Endodermal cell (in vitro differentiated cells): ENCODE data around the gene TRIM23. TPM values are rescaled to one million over a fixed set of nuclear protein-coding genes. Genes with fewer than 3 reads are reported as not detected.

ENCODE experiments used
- DNase-seq: peaks from one replicate; pipeline ENCODE4 v3.0.0-alpha.2; 2017
- H3K27ac ChIP-seq: 2 replicates; pipeline ENCODE4 v1.5.1; 2013; ENCODE audit warnings: mild to moderate bottlenecking, low read depth, low read length, moderate library complexity
- H3K27me3 ChIP-seq: 2 replicates; pipeline ENCODE4 v1.6.1; 2013; ENCODE audit warnings: mild to moderate bottlenecking, low read length, moderate library complexity; ENCODE audit not compliant: insufficient read depth, control insufficient read depth, poor library complexity, severe bottlenecking
- H3K36me3 ChIP-seq: 2 replicates; pipeline ENCODE4 v1.7.0; 2013; ENCODE audit warnings: mild to moderate bottlenecking, low read length, moderate library complexity; ENCODE audit not compliant: control insufficient read depth, insufficient read depth
- H3K4me1 ChIP-seq: one replicate; pipeline ENCODE4 v1.7.0; 2013; ENCODE audit warnings: low read length; ENCODE audit not compliant: control insufficient read depth, insufficient read depth
- H3K4me3 ChIP-seq: 2 replicates; pipeline ENCODE4 v1.5.1; 2013; ENCODE audit warnings: mild to moderate bottlenecking, low read length, moderate library complexity
- H3K9ac ChIP-seq: 2 replicates; pipeline ENCODE4 v1.6.1; 2013; ENCODE audit warnings: mild to moderate bottlenecking, low read length, moderate library complexity; ENCODE audit not compliant: poor library complexity, severe bottlenecking; ENCODE audit errors: extremely low read depth
- H3K9me3 ChIP-seq: 2 replicates; pipeline ENCODE4 v1.6.1; 2013; ENCODE audit warnings: mild to moderate bottlenecking, low read length, moderate library complexity; ENCODE audit not compliant: control insufficient read depth
- H3K27ac Mint-ChIP-seq: 2 replicates; pipeline ENCODE4 v1.8.0; 2020; ENCODE audit warnings: mixed read lengths
- H3K27me3 Mint-ChIP-seq: 2 replicates; pipeline ENCODE4 v1.8.0; 2021; ENCODE audit warnings: mild to moderate bottlenecking, mixed read lengths; ENCODE audit not compliant: insufficient read depth
- H3K36me3 Mint-ChIP-seq: 2 replicates; pipeline ENCODE4 v1.8.0; 2020; ENCODE audit warnings: low read depth, mixed read lengths
- H3K4me1 Mint-ChIP-seq: 2 replicates; pipeline ENCODE4 v1.8.0; 2020; ENCODE audit warnings: mixed read lengths
- H3K4me3 Mint-ChIP-seq: 2 replicates; pipeline ENCODE4 v1.8.0; 2020; ENCODE audit warnings: mild to moderate bottlenecking, moderate library complexity, mixed read lengths
- H3K9me3 Mint-ChIP-seq: 2 replicates; pipeline ENCODE4 v1.8.0; 2020; ENCODE audit warnings: mild to moderate bottlenecking, mixed read lengths
- WGBS, 2 experiments: methylation state at CpG; one replicate each; pipeline versions ENCODE4 v1.1.5 to v1.1.7; 2013; ENCODE audit warnings: missing lambda C conversion rate in 2 of 2, mixed read lengths in 1 of 2; ENCODE audit not compliant: insufficient coverage in 1 of 2, insufficient read length in 1 of 2; 5-methylcytosine and 5-hydroxymethylcytosine counted together
- total RNA-seq, 2 donors: library from RNA; stranded (reverse); fragmentation: NEBNext Ultra II Directional in 1 of 2; extraction: Animal tissue kit (Norgen Biotek cat#: 25700) in 1 of 2; gene quantifications; 2 replicates in 1 of 2; 3 replicates in 1 of 2; pipeline ENCODE4 v1.2.1, GENCODE V29; 2021
- TF ChIP-seq, protein P1 (sequence below): fragments of 200-600 bp; sonication (generic); conservative IDR thresholded peaks from 2 replicates; pipeline ENCODE4 v1.5.0; 2021; ENCODE audit warnings: antibody characterized with exemption, mild to moderate bottlenecking

Gene TRIM23
- total RNA-seq, 2 donors from 2014 or later, result 13.5 to 17.5 TPM

DNA sequence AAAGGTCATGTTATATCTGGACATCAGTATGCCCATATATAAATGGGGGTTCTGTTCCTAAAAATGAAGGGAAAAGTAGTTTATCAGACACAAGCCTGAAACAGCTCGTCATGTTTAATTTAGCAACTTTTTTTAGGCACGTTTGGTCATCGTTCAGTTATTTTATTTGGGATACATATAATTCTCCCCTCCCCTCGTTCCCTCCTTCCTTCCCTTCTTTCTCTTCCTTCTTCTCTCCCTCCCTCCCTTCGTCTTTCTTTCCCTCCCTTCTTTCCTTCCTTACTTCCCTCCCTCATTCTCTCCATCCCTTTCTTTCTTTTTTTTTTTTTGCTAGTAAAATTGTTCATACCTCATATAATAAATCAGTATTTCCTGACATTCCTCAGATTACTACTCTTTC, 57.6 kb downstream of the TRIM23 start:
- TF ChIP-seq, protein P1, sequence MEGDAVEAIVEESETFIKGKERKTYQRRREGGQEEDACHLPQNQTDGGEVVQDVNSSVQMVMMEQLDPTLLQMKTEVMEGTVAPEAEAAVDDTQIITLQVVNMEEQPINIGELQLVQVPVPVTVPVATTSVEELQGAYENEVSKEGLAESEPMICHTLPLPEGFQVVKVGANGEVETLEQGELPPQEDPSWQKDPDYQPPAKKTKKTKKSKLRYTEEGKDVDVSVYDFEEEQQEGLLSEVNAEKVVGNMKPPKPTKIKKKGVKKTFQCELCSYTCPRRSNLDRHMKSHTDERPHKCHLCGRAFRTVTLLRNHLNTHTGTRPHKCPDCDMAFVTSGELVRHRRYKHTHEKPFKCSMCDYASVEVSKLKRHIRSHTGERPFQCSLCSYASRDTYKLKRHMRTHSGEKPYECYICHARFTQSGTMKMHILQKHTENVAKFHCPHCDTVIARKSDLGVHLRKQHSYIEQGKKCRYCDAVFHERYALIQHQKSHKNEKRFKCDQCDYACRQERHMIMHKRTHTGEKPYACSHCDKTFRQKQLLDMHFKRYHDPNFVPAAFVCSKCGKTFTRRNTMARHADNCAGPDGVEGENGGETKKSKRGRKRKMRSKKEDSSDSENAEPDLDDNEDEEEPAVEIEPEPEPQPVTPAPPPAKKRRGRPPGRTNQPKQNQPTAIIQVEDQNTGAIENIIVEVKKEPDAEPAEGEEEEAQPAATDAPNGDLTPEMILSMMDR, result no peak
- no peak overlapping the region for H3K27ac Mint-ChIP-seq

DNA sequence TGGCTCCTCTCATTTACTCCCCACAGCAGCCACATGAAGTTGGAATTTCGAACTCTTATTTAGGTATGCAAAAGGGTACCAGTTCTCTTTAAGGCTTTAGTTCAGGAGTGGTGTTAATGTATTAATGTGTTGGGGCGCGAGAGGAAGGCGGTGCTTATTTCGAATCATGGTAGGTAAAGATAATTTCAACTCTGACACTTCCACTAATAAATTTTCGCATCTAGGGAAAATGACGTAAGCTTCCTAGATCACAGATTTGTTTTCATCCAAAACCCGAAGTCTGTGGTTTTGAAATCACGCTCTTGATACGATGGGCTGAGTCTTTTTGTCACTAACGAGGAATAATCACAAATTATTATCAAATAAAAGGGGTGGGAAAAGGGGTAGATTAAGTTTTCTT, 60.4 kb downstream of the TRIM23 start:
- Histone ChIP-seq H3K27ac (no peak overlapping the region), H3K4me1 (no peaks in the 10 kb centered on the region), H3K27me3 (no peaks in the 10 kb centered on the region), H3K4me3 (peak overlapping the region; percentile 99), H3K36me3 (peaks cover 35% of the 10 kb centered on the region), H3K9me3 (no peaks in the 10 kb centered on the region), H3K9ac (peak overlapping the region; percentile 95)
- H3K27me3 Mint-ChIP-seq, result no peaks in the 10 kb centered on the region
- no peak for DNase-seq
- H3K4me3 Mint-ChIP-seq, result peak overlapping the region; percentile 84
- TF ChIP-seq, protein P1, result no peak
- 24 to 36% methylated on average over 4 to 11 of the region's 11 CpGs for WGBS, 2 experiments
- H3K36me3 Mint-ChIP-seq, result peaks cover 9% of the 10 kb centered on the region
- no peaks in the 10 kb centered on the region for H3K9me3 Mint-ChIP-seq
- H3K4me1 Mint-ChIP-seq, result peaks cover 13% of the 10 kb centered on the region
- H3K27ac Mint-ChIP-seq, result peak overlapping the region; percentile 99

More for the DNA sequence above, 57.6 kb downstream of the TRIM23 start:
- Mint-ChIP-seq H3K27me3 (no peaks in the 10 kb centered on the region), H3K9me3 (no peaks in the 10 kb centered on the region), H3K4me3 (no peak overlapping the region), H3K4me1 (peaks cover 13% of the 10 kb centered on the region), H3K36me3 (peaks cover 1% of the 10 kb centered on the region)
- Histone ChIP-seq H3K4me3 (no peak overlapping the region), H3K36me3 (peaks cover 41% of the 10 kb centered on the region), H3K9me3 (no peaks in the 10 kb centered on the region), H3K27ac (no peak overlapping the region), H3K9ac (no peak overlapping the region), H3K27me3 (no peaks in the 10 kb centered on the region), H3K4me1 (no peaks in the 10 kb centered on the region)
- WGBS, 2 experiments, result 96% methylated on average over 4 to 5 of the region's 5 CpGs
- DNase-seq, result no peak

DNA sequence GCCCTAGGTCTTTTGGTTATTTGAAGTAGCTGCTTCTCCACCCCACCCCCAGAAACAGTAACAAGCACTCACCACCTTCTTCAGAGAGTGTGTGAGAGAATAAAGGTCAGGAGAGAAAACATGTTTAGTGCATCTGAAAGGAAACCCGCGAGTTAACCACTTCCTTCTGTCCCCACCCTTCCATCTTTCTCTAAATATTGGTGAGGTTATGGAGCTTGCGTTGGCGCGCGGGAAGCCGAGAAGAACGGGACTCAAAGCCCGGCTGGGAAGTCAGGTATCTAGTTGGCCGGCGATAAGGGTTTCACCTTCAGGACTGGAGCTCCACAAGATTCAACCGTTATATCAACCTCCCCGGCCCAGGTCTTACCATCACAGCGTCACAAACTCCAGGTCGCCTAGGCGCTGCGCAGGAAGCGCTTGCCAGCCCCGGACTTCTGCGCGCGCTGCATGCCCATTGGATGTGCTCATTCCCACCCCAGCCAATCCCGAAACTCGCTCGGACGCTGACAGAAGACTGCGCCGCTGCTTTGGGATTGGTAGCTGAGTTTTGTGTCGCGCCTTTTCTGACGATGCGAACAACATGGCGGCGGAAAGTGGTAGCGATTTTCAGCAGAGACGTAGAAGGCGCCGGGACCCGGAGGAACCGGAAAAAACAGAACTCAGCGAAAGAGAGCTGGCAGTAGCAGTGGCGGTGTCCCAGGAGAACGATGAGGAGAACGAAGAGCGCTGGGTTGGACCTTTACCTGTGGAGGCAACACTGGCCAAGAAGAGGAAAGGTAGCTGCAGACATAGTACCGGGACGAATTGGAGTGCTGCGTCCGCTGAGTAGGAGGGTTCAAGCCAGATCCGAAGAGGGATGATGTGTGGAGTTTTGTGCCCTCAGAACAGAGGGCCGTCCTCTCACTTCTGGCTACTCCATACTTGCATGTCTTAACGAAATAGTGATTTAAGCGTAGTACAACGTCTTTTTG, 61.1 kb downstream of the TRIM23 start, which contains the start of the genes CENPK and PPWD1:
Gene CENPK, minus strand, starts transcription at position 438 of the 971 bp plus-strand sequence. CDS start 8,261 bp downstream, outside the sequence.
Gene PPWD1, plus strand, starts transcription at position 566 of the 971 bp plus-strand sequence. Its CDS starts 15 bp downstream, at position 581.
- peak within 1 kb of the TSS; percentile 89 for H3K27ac ChIP-seq
- H3K36me3 ChIP-seq, result peaks cover 30% of the 10 kb centered on the region
- no peaks in the 10 kb centered on the region for H3K9me3 ChIP-seq
- peak within 1 kb of the TSS; percentile 99 for H3K27ac Mint-ChIP-seq
- H3K9me3 Mint-ChIP-seq, result no peaks in the 10 kb centered on the region
- no peaks in the 10 kb centered on the region for H3K27me3 Mint-ChIP-seq
- peak within 1 kb of the TSS; percentile 84 for H3K4me3 Mint-ChIP-seq
- WGBS, 2 experiments, result 0 to 2% methylated on average over 24 to 51 of the region's 54 CpGs
- peaks cover 12% of the 10 kb centered on the region for H3K36me3 Mint-ChIP-seq
- peak within 1 kb of the TSS; percentile 99 for H3K4me3 ChIP-seq
- peaks cover 13% of the 10 kb centered on the region for H3K4me1 Mint-ChIP-seq
- TF ChIP-seq, protein P1, result no peak
- H3K27me3 ChIP-seq, result no peaks in the 10 kb centered on the region
- DNase-seq, result peak; percentile 98
- H3K4me1 ChIP-seq, result no peaks in the 10 kb centered on the region
- peak within 1 kb of the TSS; percentile 95 for H3K9ac ChIP-seq
